Testis (tissue), 2 donors: ENCODE measurements around the gene PKIG.

Experiments used
- CTCF ChIP-seq, 3 experiments: fragments of 450-650 bp in 2 of 3; fragments of 200-600 bp in 1 of 3; sonication (generic) in 1 of 3; IDR thresholded peaks; one replicate each; pipeline ENCODE4 v1.5.1; 2016 to 2019; ENCODE audit warnings: antibody characterized with exemption in 3 of 3, mild to moderate bottlenecking in 2 of 3, moderate library complexity in 1 of 3
- POLR2A ChIP-seq: fragments of 450-650 bp; IDR thresholded peaks from one replicate; pipeline ENCODE4 v1.6.1; 2017; ENCODE audit warnings: antibody characterized with exemption, mild to moderate bottlenecking, moderate library complexity

- TF ChIP-seq CTCF (IDR thresholded peaks at IDR 0.05) (no peak), POLR2A (no peak)
Observed at GRCh38 chr20:44594730-44595129, 12.4 kb downstream of the PKIG start.
